GM21737 (cell line): ENCODE results near the gene TENM4.

Source experiments
- ATAC-seq: cut with Tn5 transposase; IDR thresholded peaks from one replicate; pipeline ENCODE4 v1.9.1; 2021; ENCODE audit warnings: mild to moderate bottlenecking, moderate library complexity; ENCODE audit not compliant: unreplicated experiment

Gene TENM4

GRCh38 chr11:78735711-78736110 is 705.1 kb downstream of the TENM4 start:
- ATAC-seq, result no peak

GRCh38 chr11:78733031-78733430 is 707.8 kb downstream of the TENM4 start:
- no peak for ATAC-seq

GRCh38 chr11:78732246-78732645 is 708.6 kb downstream of the TENM4 start:
- ATAC-seq, result no peak

DNA sequence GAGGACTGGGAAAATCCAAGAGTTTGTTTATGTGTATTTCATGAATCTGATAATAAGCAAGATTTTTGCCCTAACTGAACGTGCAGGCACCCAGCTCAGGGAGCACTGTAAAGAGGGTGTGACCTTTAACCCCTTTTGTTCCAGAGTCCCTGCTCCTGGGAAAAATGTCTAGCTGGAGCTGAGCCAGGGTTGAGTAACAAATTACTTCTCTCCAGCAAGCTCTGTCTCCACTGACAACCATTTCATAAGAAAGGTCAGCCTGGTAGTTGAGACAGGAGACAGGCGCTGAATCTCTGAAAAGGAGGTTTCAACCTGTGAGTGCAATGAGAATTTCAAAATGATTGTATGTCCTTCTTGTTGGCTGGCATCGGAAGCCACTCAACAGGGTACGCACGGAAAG is 709.8 kb downstream of the TENM4 start:
- no peak for ATAC-seq

GRCh38 chr11:78730267-78730824 is 710.5 kb downstream of the TENM4 start:
- ATAC-seq, result no peak

- no peak for ATAC-seq
Observed at GRCh38 chr11:78727816-78728215, 713.0 kb downstream of the TENM4 start.

DNA sequence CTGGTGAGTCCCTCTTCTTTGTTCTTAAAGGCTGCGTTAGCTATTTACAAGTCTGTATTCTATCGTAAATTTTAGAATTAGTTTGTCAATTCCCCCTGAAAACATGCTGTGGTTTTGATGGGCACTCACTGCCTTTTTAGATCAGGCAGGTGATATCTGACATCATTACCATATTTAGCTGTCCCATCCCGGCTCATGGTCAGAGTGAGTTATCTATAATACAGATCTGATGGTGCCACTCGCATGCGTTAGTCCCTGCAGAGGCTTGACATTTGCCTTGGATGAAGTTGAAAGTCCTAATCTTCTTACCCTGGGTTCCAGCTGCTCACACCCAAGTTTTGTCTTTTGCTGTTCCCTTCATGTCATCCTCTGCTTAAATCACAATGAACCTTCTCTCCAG is 715.6 kb downstream of the TENM4 start:
- ATAC-seq, result no peak

DNA sequence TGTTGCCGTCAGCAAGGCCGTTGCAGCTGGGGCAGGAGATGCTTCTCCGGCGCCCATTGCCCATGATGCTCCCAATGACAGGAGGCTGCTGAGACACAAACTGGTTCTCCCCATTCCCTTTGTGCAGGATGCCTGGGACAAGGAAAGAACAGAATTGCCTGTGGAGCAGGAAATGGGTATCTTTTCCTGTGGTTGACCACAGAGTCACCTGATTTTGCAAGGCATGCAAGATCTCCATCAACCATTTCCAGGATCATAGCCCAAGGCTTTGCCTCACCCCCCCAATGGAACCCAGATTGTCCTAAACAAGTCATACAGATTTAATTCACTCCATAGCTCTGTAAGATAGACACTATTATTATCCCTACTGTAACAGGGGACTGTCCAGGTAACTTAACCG is 718.0 kb downstream of the TENM4 start:
- ATAC-seq, result no peak

GRCh38 chr11:78720281-78720989 is 720.4 kb downstream of the TENM4 start:
- ATAC-seq, result no peak

DNA sequence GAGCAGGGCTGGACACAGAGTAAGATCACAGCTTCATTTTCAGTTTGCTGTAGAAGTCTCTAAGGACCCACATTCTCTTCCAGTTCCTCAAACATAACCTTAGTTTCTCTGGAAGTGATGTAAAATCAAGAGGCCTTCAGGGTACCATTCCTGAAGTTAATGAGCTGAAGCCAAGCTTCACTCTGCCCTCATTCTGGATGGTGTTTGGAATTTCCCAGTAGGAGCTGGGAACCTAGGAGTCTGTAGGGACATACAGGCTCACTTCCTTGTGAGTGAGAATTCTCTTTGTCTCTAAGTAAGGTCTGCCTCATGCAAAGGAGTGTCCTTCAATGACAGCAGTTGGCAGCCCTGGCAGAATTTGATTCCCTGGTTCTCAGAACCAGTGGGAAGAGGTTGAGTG is 723.8 kb downstream of the TENM4 start:
- no peak for ATAC-seq

GRCh38 chr11:78715639-78716311 is 725.1 kb downstream of the TENM4 start:
- no peak for ATAC-seq

DNA sequence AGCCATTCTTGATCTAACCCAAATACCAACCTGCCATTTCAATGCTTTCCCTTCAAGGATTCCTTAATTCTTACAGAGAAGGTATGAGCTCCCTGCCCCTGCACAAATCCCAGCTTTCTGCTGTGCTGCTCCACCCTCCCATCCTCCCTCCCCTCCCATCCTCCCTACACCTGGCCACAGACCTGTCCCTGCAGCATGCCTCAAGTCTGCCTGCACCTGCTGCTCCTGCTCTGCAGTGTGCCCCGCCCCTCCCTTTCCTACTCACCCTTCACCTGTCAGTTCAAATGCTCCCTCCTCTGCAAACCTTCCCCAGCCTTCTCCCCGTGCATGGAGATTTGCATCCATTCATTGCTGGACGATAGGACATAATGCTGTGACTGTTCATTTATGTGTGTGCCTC is 726.3 kb downstream of the TENM4 start:
- ATAC-seq, result no peak

DNA sequence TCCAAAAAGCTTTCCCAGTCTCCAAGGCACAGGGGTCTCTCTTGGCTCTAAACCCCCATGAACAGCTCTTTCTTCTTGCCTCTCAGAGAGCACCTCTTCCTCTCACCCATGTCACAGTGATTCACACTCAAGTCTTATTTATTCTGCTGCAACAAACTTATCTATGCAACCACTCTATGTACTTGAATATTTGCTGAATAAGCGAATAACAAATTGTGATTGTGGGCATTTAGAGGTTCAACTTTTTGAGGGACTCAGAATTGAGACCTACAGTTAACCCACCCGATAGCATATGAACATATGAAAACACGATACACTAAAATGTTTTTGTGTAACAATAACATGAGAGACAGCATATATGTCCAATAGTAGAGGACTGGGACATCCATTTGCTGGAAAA is 729.1 kb downstream of the TENM4 start:
- no peak for ATAC-seq

- no peak for ATAC-seq
Observed at GRCh38 chr11:78710417-78710816, 730.4 kb downstream of the TENM4 start.

DNA sequence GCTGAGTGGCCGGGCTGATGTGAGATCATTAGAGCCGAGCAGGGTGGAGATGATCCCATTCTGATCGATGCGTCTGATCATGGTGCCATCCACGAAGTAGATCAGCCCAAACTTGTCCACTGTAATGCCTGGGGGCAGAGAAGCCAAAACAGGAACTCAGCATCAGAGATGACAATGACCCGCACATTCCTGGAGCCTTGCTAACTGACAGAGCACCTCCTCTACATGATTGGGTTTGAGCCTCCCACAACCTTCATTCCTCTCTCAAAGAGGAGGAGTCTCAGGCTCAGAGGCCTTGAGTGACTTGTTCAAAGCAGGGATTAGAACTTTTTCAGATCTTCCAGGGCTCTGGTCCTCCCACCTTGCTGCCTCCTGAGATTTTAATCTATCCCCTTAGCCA is 732.4 kb downstream of the TENM4 start:
- ATAC-seq, result no peak

DNA sequence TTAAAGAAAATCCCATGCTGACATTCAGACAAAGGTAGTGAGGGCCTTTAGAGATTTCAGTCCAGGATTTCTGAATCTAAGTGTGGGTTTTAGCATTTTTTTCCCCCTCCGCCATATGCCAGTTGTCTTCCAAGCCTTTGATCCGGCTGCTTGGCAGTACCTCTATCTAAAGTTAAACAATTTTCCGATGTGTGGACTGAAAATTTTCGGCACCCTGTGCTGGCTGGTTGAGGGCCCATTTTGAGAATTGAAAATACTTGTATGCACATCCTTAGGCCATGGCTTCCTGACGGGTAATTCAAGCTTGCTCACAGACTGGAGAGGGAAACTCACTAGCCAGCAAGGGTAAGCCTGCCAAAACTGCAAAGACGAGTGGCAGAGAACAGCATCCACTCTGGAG is 734.3 kb downstream of the TENM4 start:
- ATAC-seq, result no peak

DNA sequence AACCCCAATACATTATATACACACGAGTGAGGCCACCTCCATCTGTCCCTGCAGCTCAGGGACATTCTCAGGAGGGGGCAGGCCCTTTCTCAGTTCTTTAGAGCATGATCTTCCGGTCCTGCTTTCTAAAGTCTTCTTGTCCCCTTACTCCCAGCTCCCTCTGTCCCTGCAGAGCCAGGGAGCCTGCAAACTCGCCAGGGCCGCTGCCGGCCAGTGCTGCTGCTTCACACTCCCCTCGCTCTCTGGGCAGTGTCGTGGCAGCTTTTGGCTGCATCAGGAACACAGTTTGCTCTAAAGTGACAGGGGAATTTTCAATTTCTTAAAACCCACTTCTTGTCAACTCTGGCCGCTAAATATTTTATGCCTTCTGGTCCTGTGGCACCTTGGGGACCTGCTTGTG is 736.0 kb downstream of the TENM4 start:
- ATAC-seq, result no peak

- no peak for ATAC-seq
Observed at GRCh38 chr11:78699609-78700135, 741.2 kb downstream of the TENM4 start.

DNA sequence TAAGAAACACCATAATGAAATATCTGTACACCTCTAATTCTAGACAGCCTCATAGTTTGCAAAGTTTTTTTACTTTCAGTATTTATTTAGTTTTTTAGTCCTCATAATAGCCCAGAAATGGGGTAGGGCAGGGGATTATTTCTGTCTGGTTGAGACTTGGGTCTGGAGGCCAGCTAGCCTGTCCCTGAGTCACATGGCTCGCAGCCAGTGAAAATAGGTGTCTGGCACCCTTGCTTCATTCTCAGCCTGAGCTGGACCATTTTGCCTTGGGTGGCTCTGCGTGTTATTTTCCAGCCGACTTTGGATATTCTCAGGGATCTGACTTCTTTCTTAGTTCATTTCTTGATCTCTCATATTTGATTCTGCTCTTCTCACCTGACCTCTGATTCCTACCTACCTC is 742.2 kb downstream of the TENM4 start:
- ATAC-seq, result no peak

GRCh38 chr11:78696177-78696576 is 744.7 kb downstream of the TENM4 start:
- ATAC-seq, result no peak

DNA sequence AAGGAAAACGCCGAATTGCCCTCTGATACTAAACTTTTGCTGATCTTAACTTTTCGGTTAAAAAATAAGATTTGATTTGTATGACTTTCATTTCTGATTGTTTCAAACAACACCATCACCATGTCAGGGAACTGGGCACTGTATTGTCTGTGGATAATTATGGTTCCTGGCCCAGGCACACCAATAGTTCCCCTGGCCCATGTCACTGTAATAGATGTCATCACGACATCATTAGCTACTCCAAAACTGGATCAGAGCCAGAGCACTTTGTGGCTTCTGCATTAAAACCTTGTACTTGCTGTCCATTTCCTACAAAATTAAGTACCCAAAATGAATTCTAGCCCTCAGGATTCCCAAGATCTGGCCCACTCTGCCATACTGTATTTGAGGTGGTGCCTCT is 746.7 kb downstream of the TENM4 start:
- ATAC-seq, result no peak

- ATAC-seq, result no peak
Observed at GRCh38 chr11:78691215-78691614, 749.6 kb downstream of the TENM4 start.
